Activated T-helper 9 cell treated with anti-CD3 and anti-CD28 coated beads, Interleukin-2, amount 50 U/mL, for 16 hours (primary cell): Measurements from ENCODE around the gene SELENOW.
A peak's percentile ranks its signal among the peaks of the same experiment; 100 is the strongest.
"Not testable (repeated sequence)": the region's sequence is repeated elsewhere in the genome, so short reads cannot be mapped to it uniquely, and the experiment has no call there.

Source experiments
- DNase-seq: peaks from one replicate; pipeline ENCODE4 v3.0.0-alpha.2; 2020; ENCODE audit warnings: low read depth

The SELENOW gene

GRCh38 chr19:47756953-47757608 is 21.4 kb upstream of the SELENOW start:
- DNase-seq = no peak

GRCh38 chr19:47757617-47758442 is 20.7 kb upstream of the SELENOW start:
- no peak for DNase-seq

- no peak for DNase-seq
These were observed 20.1 kb upstream of the SELENOW start for GRCh38 chr19:47758443-47758804.

GRCh38 chr19:47760632-47760999 is 17.9 kb upstream of the SELENOW start:
- DNase-seq = no peak

- no peak for DNase-seq
These were observed 16.9 kb upstream of the SELENOW start for GRCh38 chr19:47761566-47761965.

- no peak for DNase-seq
These were observed 16.4 kb upstream of the SELENOW start for GRCh38 chr19:47762151-47762550.

GRCh38 chr19:47762615-47763308 is 15.7 kb upstream of the SELENOW start:
- DNase-seq = no peak

GRCh38 chr19:47764705-47765104 is 13.8 kb upstream of the SELENOW start:
- not testable (repeated sequence) for DNase-seq

GRCh38 chr19:47765523-47766358 is 12.8 kb upstream of the SELENOW start:
- peak; percentile 29 for DNase-seq

GRCh38 chr19:47766359-47766620 is 12.2 kb upstream of the SELENOW start:
- DNase-seq = no peak

- no peak for DNase-seq
These were observed 11.8 kb upstream of the SELENOW start for GRCh38 chr19:47766670-47767069.

- no peak for DNase-seq
These were observed 11.2 kb upstream of the SELENOW start for GRCh38 chr19:47767349-47767748.

- no peak for DNase-seq
These were observed 9.9 kb upstream of the SELENOW start for GRCh38 chr19:47768604-47769003.

- DNase-seq = no peak
These were observed 9.0 kb upstream of the SELENOW start for GRCh38 chr19:47769534-47769933.

- DNase-seq = not testable (repeated sequence)
These were observed 7.2 kb upstream of the SELENOW start for GRCh38 chr19:47771291-47771690.

GRCh38 chr19:47776568-47776967 is 1.9 kb upstream of the SELENOW start:
- no peak for DNase-seq

- not testable (repeated sequence) for DNase-seq
These were observed 1.1 kb upstream of the SELENOW start for GRCh38 chr19:47777245-47778048.

GRCh38 chr19:47778954-47779351 is 450 bp downstream of the SELENOW start:
- no peak for DNase-seq

- no peak for DNase-seq
These were observed 1.2 kb downstream of the SELENOW start for GRCh38 chr19:47779524-47780214.

- no peak for DNase-seq
These were observed 1.7 kb downstream of the SELENOW start for GRCh38 chr19:47780215-47780551.
